ENCODE data around the gene ALDH4A1. TPM values are rescaled to one million over a fixed set of nuclear protein-coding genes. Genes with fewer than 3 reads are reported as not detected.

ALDH4A1 gene
- total RNA-seq, 1 donor from 2014 or later, result 35.9 TPM

GRCh38 chr1:18907021-18907916 is 4.9 kb upstream of the ALDH4A1 start:
- no peaks in the 10 kb centered on the region for H3K9me3 ChIP-seq (replicated peaks)
- DNase-seq, result peak; percentile 53
- H3K4me3 ChIP-seq, result peak overlapping the region; percentile 14
- peak; percentile 87 for TF ChIP-seq CTCF (IDR thresholded peaks at IDR 0.05; ENCODE audit: borderline replicate concordance)
- intact Hi-C loops (cut with micrococcal nuclease), result loop anchor here (5.0 to 10.0 kb wide), 2 partner anchors 48 to 190 kb away; partner anchors contain the start of gene IFFO2
- H3K36me3 ChIP-seq, result peaks cover 24% of the 10 kb centered on the region
- peaks cover 47% of the 10 kb centered on the region for H3K4me1 ChIP-seq
- no peaks in the 10 kb centered on the region for H3K27me3 ChIP-seq (ENCODE audit: low read depth)
- peak overlapping the region; percentile 82 for H3K27ac ChIP-seq (replicated peaks)

- Histone ChIP-seq H3K27me3 (ENCODE audit: low read depth) (no peaks in the 10 kb centered on the region), H3K4me1 (peaks cover 51% of the 10 kb centered on the region), H3K27ac (replicated peaks) (peak overlapping the region; percentile 94), H3K36me3 (no peaks in the 10 kb centered on the region), H3K9me3 (replicated peaks) (no peaks in the 10 kb centered on the region), H3K4me3 (peak overlapping the region; percentile 96)
- no peak for TF ChIP-seq CTCF (IDR thresholded peaks at IDR 0.05; ENCODE audit: borderline replicate concordance)
- intact Hi-C loops (cut with micrococcal nuclease), result loop anchor here (10.0 kb wide), 1 partner anchor 51 kb away; the partner anchor contains the start of gene IFFO2
- no peak for DNase-seq
Observed at GRCh38 chr1:18903291-18903756, 969 bp upstream of the ALDH4A1 start.

GRCh38 chr1:18901952-18902522 is 318 bp downstream of the ALDH4A1 start:
- peak overlapping the region; percentile 94 for H3K27ac ChIP-seq (replicated peaks)
- no peak for TF ChIP-seq CTCF (IDR thresholded peaks at IDR 0.05; ENCODE audit: borderline replicate concordance)
- no peaks in the 10 kb centered on the region for H3K27me3 ChIP-seq (ENCODE audit: low read depth)
- intact Hi-C loops (cut with micrococcal nuclease), result loop anchor here (10.0 kb wide), 1 partner anchor 53 kb away; the partner anchor contains the start of gene IFFO2
- no peaks in the 10 kb centered on the region for H3K9me3 ChIP-seq (replicated peaks)
- peaks cover 7% of the 10 kb centered on the region for H3K36me3 ChIP-seq
- peak overlapping the region; percentile 96 for H3K4me3 ChIP-seq
- H3K4me1 ChIP-seq, result peaks cover 38% of the 10 kb centered on the region
- peak; percentile 25 for DNase-seq

- H3K27ac ChIP-seq (replicated peaks), result no peak overlapping the region
- no peaks in the 10 kb centered on the region for H3K27me3 ChIP-seq (ENCODE audit: low read depth)
- H3K9me3 ChIP-seq (replicated peaks), result no peaks in the 10 kb centered on the region
- no peak for TF ChIP-seq CTCF (IDR thresholded peaks at IDR 0.05; ENCODE audit: borderline replicate concordance)
- peaks cover 31% of the 10 kb centered on the region for H3K4me1 ChIP-seq
- peak overlapping the region; percentile 96 for H3K4me3 ChIP-seq
- no peak for DNase-seq
- H3K36me3 ChIP-seq, result peaks cover 11% of the 10 kb centered on the region
- intact Hi-C loops (cut with micrococcal nuclease), result loop anchor here (10.0 kb wide), 1 partner anchor 53 kb away; the partner anchor contains the start of gene IFFO2
Observed at GRCh38 chr1:18901147-18901951, 1.0 kb downstream of the ALDH4A1 start.
